Liver (tissue), 3 donors: Measurements from ENCODE around the gene GRID1.

Experiments used
- CTCF ChIP-seq: fragments of 150-350 bp; IDR thresholded peaks from 2 replicates; pipeline ENCODE4 v1.5.1; 2017; ENCODE audit warnings: improper control_type of control experiment, low read depth, low read length; ENCODE audit not compliant: missing input control
- GABPA ChIP-seq, 2 donors: IDR thresholded peaks in 1 of 2; conservative IDR thresholded peaks in 1 of 2; 2 replicates each; pipeline ENCODE4 v1.6.1; 2016; ENCODE audit warnings: antibody characterized with exemption in 2 of 2, mild to moderate bottlenecking in 1 of 2, moderate library complexity in 1 of 2
- HNF4G ChIP-seq: IDR thresholded peaks from 2 replicates; pipeline ENCODE4 v1.6.1; 2016; ENCODE audit warnings: antibody characterized with exemption
- JUND ChIP-seq, 2 donors: IDR thresholded peaks; 2 replicates each; pipeline ENCODE4 v1.6.1; 2016; ENCODE audit warnings: antibody characterized with exemption in 2 of 2
- RAD21 ChIP-seq, 2 donors: IDR thresholded peaks; 2 replicates each; pipeline ENCODE4 v1.6.1; 2016; ENCODE audit warnings: antibody characterized with exemption in 2 of 2, mild to moderate bottlenecking in 2 of 2
- REST ChIP-seq: IDR thresholded peaks from 2 replicates; pipeline ENCODE4 v1.6.1; 2016; ENCODE audit warnings: antibody characterized with exemption, mild to moderate bottlenecking
- RXRA ChIP-seq, 2 donors: IDR thresholded peaks; 2 replicates each; pipeline ENCODE4 v1.6.1; 2017 to 2018; ENCODE audit warnings: antibody characterized with exemption in 2 of 2, mild to moderate bottlenecking in 1 of 2
- TAF1 ChIP-seq: conservative IDR thresholded peaks from 2 replicates; pipeline ENCODE4 v1.6.1; 2016; ENCODE audit warnings: antibody characterized with exemption, mild to moderate bottlenecking
- YY1 ChIP-seq: IDR thresholded peaks from 2 replicates; pipeline ENCODE4 v1.6.1; 2016; ENCODE audit warnings: antibody characterized with exemption, mild to moderate bottlenecking
- donor health status: healthy.
- donor health status: healthy.

GRCh38 chr10:86187499-86188239, 178.9 kb downstream of the GRID1 start:
- TF ChIP-seq CTCF (no peak), REST (no peak), TAF1 (no peak), HNF4G (no peak), GABPA (IDR thresholded peaks at IDR 0.05 in 1 of 2, conservative IDR thresholded peaks at IDR 0.05 in 1 of 2) (no peak), JUND (IDR thresholded peaks at IDR 0.05) (no peak), YY1 (no peak), RXRA (IDR thresholded peaks at IDR 0.05) (no peak), RAD21 (IDR thresholded peaks at IDR 0.05) (no peak)
